ENCODE data around the gene DNAH17. TPM values are rescaled to one million over a fixed set of nuclear protein-coding genes. Genes with fewer than 3 reads are reported as not detected.

The DNAH17 gene
- total RNA-seq, 1 donor from 2014 or later, result 0.40 TPM

DNA sequence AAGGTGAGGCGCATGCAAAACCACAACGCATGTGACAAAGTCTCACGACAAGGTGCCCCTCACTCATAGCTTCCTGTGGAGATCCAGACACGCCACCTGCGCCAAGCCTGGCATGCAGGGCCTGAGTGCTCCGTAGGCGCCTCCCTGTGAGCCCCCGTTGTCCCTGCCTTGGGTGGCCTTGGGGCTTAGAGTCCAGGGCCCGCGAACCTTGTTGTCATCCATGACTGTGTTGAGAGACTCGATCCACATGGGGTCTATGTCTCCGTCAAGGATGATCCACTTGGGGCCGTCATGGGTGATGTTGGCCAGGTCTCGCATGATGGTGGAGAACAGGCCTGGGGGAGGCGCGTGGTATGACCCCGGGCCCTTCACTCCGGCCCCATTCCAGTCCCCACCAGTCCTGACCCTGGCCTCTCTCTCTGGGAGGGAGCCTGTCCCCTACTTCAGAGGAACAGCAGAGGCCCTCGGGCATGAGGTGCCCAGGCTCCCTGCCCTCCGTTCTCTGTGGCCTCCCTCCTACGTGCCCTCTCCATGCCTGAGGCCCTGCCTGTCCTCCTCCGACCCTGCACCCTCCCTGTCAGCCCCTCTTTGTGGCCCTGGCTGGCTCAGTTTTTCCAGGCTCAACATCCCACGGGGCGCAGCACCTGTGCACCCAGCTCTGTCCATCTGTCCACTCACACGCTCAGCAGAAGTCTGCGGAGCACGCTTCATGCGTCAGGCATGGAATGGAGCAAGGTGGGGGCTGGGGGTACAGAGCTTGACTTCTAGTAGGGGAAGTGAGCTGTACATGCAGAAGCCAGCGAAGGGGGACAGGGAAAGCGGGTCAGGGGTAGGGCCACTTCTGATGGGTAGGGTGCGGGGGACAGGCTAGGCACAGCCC lies 85.7 kb downstream of the DNAH17 start:
- ATAC-seq (no peak), DNase-seq (ENCODE audit: low spot score) (no peak)
- intact Hi-C loops (cut with DNase I), result loop anchor here (5.0 to 10.0 kb wide), 2 partner anchors 213 to 336 kb away; no protein-coding TSS in a partner anchor

DNA sequence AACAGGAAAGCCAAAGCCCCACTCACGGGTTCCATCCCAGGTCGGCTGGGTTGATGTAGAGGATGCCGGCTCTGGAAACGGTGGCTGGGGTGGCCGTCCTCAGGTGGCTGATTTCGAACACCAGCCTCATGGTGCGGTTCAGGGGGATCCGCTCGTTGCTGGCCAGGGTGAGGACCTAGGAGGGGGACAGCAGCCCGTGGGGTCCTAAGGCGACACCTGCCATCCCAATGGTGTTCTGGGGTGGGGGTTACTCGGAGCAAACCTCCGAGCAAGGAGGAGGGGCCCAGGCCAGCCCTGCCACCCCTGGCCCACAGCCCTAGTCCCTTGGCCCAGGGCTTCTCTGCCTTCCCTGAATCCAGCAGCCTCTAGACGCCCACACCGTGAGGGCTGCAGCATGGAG lies 86.5 kb downstream of the DNAH17 start:
- no peak for DNase-seq (ENCODE audit: low spot score)
- intact Hi-C loops (cut with DNase I), result loop anchor here (5.0 to 10.0 kb wide), 2 partner anchors 214 to 337 kb away; no protein-coding TSS in a partner anchor

DNA sequence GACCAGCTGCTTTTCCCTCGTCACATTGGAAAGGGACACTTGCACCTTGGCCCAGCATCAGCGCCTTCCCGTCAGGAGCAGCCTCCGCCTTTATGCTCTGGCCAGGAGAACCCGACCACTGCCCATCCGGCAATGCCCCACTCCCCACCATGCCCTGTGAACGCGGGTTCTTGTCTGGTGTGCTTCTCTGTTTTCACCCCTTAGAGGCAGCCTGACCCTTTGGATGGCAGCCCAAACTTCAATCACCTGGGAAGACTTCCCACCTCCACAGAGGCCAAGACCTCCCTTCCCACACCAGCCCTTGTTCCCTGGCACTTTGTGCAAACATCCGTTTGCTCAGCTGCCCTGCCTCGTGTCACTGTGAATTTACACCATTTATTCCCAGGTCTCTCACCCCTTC lies 87.0 kb downstream of the DNAH17 start:
- intact Hi-C loops (cut with DNase I), result loop anchor here (5.0 to 10.0 kb wide), 2 partner anchors 215 to 337 kb away; no protein-coding TSS in a partner anchor
- no peak for ATAC-seq
- DNase-seq (ENCODE audit: low spot score), result no peak

More for the DNA sequence above, 86.5 kb downstream of the DNAH17 start:
- no peak for ATAC-seq

DNA sequence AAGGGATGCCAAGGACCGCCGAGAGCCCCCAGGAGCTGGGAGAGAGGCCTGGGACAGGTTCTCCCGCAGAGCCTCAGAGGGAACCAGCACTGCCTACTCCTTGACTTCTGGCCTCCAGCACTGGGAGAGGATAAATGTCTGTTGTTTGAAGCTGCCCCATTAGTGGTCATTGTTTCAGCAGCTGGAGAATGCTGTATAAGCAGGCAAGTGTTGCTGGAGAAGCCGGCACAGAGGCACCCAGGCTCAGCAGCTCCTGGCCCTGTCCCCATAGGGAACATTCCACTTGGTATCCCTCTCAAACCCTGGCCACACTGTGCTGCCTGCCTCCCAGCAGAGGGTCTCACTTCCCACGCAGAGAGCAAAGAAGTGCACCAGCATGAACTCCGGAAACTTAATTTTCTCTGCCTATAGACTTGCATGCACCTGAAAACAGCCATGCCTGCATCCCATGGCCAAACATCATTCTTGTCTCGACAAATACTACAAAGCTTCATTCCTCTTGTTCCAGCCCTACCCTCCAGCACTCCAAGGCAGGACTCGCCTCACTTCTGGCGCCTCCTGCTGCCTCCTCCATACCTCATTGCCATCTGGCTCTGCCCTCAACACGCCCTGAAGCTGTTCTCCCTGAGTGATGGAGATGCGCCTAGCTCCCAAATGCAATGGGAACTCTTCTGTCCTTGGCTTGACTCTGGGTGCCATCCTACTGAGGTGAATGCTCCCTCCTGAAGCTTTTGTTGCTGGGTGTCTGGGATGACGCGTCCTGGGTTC lies 88.1 kb downstream of the DNAH17 start:
- intact Hi-C loops (cut with DNase I), result no loop called here
- DNase-seq (ENCODE audit: low spot score), result no peak
- ATAC-seq, result no peak

DNA sequence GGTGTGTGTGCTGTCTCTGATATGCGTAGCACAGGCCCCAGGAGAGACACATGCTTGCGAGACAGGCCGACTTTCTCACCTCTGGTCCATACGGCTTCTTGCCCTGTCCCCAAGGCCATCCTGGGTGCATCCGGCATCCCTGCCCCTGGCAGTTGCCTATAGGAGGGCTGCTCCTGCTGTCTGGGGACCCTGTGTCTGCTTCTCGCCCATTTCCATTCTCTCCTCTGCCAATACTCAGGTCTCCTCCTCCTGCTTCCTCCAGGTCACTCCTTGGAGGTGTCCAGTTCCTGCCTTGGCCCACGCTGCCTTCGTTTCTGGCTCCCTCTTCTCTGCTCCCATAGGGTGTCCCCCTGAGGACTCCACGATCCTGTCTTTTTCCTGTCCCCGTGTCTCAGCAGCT lies 89.0 kb downstream of the DNAH17 start:
- ATAC-seq (no peak), DNase-seq (ENCODE audit: low spot score) (no peak)
- intact Hi-C loops (cut with DNase I), result no loop called here

DNA sequence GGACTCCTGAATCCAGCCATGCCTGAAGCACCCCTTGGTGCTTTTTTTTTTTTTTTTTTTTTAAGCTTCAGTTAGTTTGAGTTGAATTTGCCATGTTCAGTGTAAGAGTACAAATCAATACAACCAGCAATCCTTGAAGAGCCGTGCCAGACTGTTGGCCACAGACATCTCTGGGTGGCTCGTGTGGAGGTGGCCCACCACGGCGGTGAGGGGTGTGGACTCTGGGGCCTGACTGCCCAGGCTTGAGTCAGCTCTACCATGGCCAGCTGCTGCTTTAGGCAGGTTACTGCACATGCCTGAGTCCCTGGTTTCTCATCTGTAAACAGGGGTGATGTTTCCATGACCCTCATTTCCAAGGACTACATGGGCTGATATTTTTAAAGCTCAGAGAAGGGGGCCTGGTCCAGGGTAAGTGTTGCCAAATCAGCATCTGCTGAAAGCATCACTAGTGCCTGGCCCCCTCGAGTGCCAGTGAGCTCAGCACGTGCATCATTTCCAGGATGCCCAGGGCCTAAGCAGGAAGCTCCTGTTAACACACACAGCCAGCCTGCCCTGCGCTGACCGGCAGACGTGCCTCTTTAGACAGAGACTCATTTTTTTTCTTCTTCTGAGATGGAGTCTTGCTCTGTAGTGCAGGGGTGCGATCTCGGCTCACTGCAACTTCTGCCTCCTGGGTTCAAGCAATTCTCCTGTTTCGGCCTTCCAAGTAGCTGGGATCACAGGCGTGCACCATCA lies 90.1 kb downstream of the DNAH17 start:
- DNase-seq (ENCODE audit: low spot score), result no peak
- no peak for ATAC-seq
- intact Hi-C loops (cut with DNase I), result no loop called here

DNA sequence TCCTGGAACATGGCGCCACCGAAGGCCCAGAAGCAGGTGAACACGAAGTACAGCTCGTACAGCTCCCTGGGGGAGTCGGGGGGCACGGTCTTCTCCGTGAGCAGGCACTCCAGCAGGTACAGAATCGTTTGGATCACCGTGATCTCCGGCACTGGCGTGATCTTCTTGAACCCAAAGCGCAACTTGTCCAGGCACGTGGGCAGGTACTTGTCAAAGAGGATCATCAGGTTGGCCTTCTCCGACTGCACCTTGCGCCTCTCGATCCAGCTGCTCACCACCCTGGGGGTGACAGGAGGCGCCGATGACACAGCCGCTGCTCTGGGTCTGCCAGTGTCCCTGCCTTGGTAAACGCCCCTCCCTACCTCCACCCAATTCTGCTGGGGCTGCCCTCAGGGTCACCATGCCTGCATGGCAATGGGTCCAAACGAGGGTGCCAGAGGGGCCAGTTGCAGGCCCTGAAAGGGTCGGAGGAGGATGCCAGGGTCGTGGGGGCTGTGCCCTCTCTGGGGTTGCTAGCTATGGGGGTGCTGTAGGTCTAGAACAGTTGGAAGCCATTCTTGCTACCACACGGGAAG lies 90.9 kb downstream of the DNAH17 start:
- intact Hi-C loops (cut with DNase I), result no loop called here
- ATAC-seq, result no peak
- no peak for DNase-seq (ENCODE audit: low spot score)

DNA sequence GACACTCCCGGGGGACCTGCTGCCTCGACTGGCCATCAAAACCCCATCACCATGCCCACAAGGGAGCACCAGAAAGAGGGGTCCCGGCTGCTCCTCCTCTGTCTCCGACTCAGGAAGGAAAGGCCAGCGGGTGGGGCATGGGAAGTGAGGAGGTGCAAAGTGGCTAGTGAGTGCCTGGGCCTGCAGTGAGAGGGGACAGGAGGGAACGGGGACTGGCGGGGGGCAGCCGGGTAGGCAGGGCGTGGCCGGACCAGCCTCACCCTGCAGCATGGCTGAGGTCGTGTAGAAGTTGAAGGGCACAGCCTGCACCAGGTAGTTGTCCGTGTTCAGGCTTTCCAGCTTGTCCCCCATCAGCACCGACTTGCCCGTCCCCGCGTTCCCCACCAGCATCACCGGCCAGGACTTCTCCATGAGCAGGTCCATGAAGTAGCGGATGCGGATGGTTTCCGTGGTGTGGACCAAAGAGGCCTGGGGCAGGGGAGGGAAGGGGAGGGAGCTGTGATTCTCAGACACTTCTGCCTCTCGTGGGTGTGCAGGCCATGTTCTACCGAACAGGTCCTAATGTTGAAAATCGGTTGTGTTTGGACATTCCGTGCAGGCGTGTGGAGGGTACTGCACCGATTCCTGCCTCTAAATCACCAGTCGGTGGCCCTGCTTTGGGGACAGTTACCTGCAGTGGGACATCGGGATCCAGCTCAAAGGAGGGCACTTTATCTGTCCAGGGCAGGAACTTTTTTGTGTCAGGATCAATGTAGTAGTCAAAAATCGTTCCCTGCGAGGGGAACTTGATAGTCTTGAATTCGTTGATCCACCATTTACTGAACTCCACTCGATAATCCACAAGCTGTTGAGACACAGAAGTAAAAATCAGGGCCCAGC lies 91.7 kb downstream of the DNAH17 start:
- intact Hi-C loops (cut with DNase I), result no loop called here
- no peak for DNase-seq (ENCODE audit: low spot score)
- ATAC-seq, result no peak

DNA sequence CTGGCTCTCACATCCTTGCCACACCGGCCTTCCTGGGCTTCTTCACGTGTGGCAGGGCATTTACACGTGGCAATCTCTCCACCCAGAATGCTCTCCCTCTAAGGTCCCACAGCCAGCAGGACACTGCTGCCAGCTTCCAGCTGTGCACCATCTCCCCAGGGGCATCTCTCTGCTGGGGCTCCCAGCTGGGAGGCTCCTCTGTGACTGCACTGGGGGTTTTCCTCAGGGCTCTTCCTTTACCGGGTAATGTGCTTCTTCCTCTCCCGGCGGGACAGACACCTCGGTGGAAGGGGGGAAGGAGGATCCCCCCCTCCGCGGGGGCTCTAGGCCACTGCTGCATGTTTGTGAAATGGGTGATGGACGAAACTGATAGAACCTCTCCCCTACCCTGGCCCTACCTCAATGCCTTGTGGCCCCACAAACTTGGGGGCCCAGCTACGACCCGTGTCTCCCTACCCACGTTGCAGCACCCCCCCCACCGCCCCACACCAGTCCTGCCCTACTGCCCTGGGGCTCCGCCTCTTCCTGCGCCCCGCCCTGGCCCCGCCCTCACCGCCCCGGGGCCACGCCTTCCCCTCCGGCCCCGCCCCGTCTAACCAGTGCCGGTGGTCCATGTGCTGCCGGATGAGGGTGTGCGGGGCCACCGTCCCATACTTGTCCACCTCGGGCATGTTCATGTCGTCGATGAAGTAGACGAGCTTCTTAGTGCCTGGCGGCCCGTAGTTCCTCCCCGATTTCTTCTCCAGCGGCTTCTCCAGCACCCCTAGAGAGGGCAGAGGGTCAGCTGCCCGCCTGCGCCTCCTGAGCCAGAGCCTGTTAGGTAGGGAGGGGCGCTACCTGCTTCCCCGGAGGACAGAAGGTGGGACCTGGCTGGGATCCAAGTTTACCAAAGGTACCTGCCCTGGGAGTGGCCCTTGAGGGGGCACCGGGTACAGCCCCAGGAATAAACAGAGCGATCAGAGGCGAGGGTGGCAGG lies 92.6 kb downstream of the DNAH17 start:
- DNase-seq (ENCODE audit: low spot score), result no peak
- intact Hi-C loops (cut with DNase I), result no loop called here
- ATAC-seq, result peak; percentile 73

DNA sequence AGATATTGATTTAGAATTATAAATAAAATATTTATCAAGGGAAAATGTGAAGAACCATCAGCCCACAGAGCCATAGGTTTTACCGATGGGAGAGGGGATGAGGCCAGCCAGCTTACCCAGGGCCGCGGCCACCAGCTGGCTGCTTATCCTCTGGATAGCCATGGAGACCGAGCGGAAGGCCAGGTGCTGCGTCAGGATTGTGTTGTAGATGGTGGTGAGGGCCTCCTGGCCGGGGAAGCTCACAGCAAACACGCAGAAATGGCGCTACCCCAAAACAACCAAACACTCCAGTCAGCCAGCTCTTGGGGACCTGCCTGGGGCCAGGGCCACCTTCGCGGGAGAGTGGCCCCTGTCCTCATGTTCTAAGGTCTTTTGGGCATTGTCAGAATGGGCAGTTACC lies 97.8 kb downstream of the DNAH17 start:
- no peak for DNase-seq (ENCODE audit: low spot score)
- no peak for ATAC-seq
- intact Hi-C loops (cut with DNase I), result no loop called here

DNA sequence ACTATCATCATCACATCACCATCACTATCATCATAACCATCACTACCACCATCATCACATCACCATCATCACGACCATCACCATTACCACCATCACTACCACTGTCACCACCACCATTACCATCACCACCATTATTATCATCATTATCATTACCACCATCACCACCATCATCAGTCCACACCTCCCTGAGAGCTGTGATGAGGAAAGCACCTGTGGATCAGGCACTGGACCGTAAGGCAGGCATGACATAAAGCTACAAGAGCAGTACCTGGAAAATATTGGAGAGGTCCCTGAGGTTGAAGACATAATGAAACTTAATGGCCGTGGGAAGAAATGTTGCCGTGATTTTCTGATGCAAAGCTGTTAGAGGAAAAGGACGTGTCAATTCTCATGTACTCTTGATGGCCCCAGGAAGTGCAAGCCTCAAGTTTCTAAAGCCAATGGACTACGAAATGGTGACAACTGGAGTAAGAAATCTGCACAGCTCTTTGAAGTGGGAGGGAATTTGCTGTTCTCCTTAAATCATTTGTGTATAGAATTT lies 98.4 kb downstream of the DNAH17 start:
- intact Hi-C loops (cut with DNase I), result no loop called here
- ATAC-seq (no peak), DNase-seq (ENCODE audit: low spot score) (no peak)

DNA sequence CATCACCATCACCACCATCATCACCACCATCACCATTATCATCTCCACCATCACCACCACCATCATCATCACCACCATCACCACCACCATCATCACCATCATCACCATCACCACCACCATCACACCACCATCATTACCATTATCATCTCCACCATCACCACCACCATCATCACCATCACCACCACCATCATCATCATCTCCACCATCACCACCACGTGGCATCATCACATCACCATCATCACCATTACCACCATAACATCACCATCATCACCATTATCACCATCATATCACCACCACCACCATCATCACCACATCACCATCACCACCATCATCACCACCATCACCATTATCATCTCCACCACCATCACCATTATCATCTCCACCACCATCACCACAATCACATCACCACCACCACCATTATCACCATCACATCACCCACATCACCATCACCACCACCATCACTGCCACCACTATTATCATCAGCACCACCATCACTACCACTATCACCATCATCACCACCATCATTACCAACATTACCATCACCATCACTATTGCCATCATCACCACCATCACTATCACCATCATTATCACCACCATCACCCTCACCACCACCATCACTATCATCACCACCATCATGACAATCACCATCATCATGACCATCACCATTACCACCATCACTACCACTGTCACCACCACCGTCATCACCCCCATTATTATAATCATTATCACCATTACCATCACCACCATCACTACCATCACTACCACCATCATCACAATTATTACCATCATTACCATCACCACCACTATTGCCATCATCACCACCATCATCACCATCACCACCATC lies 99.1 kb downstream of the DNAH17 start:
- DNase-seq (ENCODE audit: low spot score) (no peak), ATAC-seq (no peak)
- intact Hi-C loops (cut with DNase I), result no loop called here

DNA sequence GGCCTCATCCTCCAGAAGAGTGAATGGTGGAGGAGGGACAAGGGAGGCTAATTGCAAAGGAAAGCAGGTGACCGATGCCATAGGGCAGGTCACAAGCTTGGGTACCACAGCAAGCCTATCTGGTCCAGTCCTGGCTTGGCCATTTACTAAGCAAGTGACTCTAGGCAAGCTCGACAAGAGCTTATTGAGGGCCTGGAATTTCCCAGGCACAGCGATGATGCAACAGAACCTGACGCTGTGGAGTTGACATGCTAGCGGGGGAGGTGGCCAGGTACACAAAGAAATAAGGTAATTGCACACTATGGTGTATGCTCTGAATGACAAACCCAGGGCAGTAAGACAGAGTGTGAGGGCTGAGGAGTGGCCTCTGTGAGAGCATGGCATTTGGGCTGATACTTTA lies 100.2 kb downstream of the DNAH17 start:
- intact Hi-C loops (cut with DNase I), result no loop called here
- ATAC-seq (no peak), DNase-seq (ENCODE audit: low spot score) (no peak)

DNA sequence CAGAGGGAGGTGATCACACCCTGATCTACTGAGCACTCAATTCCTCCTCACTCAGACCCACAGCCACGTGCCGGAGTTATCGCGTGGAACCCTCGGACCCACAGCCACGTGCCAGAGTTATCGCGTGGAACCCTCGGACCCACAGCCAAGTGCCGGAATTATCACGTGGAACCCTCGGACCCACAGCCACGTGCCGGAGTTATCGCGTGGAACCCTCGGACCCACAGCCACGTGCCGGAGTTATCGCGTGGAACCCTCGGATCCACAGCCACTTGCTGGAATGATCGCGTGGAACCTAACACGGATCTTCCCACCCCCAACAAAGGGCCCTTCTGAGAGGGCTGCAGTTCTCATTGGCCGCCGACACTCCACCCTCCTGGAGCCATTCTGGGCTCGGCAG lies 101.0 kb downstream of the DNAH17 start:
- no peak for ATAC-seq
- DNase-seq (ENCODE audit: low spot score), result no peak
- intact Hi-C loops (cut with DNase I), result no loop called here

DNA sequence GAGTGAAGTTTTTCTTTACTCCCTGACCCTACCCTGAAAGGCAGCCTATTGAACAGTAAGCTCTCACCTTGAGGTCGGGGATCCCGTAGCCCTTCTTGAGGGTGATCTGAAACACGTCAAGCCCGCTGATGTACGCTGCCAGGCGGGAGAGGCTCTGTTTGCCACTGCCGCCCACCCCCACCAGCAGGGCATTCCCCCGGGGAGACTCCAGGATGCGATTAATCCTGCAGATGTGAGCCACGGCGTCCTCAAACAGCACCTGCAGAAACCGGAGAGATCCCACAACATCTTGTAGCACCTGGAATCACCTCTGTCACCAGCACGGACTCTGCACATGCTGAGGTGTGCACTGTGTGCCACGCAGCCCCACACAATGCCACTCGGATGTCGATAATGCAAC lies 102.0 kb downstream of the DNAH17 start:
- intact Hi-C loops (cut with DNase I), result no loop called here
- DNase-seq (ENCODE audit: low spot score) (no peak), ATAC-seq (no peak)

DNA sequence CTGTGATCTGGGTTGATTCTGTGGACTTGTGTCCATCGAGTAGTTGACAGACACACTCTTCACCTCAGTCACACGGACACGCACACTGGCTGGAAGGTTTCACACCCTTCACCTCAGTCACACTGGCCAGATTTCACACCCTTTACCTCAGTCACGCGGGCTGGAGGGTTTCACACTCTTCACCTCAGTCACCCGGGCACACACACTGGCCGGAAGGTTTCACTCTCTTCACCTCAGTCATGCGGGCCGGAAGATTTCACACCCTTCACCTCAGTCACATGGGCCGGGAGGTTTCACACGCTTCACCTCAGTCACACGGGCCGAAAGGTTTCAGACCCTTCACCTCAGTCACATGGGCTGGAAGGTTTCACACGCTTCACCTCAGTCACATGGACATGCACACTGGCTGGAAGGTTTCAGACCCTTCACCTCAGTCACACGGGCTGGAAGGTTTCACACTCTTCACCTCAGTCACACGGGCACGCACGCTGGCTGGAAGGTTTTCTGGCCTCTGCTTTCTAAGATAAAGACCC lies 102.5 kb downstream of the DNAH17 start:
- intact Hi-C loops (cut with DNase I), result no loop called here
- no peak for DNase-seq (ENCODE audit: low spot score)
- no peak for ATAC-seq
